Measurements from ENCODE around the gene BOLA2B. TPM values are rescaled to one million over a fixed set of nuclear protein-coding genes. Genes with fewer than 3 reads are reported as not detected.
"Not testable (repeated sequence)": the region's sequence is repeated elsewhere in the genome, so short reads cannot be mapped to it uniquely, and the experiment has no call there.

BOLA2B gene
- 60.8 and 85.7 TPM in 2 replicates for total RNA-seq (2014; rRNA removed; shearing (Covaris generic))
- 210 and 381 TPM in 2 replicates for polyA plus RNA-seq (2014; cell fraction: nucleus; rRNA removed)

GRCh38 chr16:30193615-30194014, at the start of gene BOLA2B, which contains the start of gene SLX1A:
Gene BOLA2B (minus strand): TSS chr16:30193666. CDS start chr16:30193595, 71 bp downstream.
Gene SLX1A (plus strand): TSS chr16:30193875. CDS start chr16:30194085, 210 bp downstream.
- not testable (repeated sequence) for DNase-seq (ENCODE audit: extremely low read depth, low read depth)

GRCh38 chr16:30217082-30217481, 23.6 kb upstream of the BOLA2B start:
- not testable (repeated sequence) for DNase-seq (ENCODE audit: extremely low read depth, low read depth)

GRCh38 chr16:30211414-30211813, 17.9 kb upstream of the BOLA2B start:
- DNase-seq (ENCODE audit: extremely low read depth, low read depth): not testable (repeated sequence)

DNA sequence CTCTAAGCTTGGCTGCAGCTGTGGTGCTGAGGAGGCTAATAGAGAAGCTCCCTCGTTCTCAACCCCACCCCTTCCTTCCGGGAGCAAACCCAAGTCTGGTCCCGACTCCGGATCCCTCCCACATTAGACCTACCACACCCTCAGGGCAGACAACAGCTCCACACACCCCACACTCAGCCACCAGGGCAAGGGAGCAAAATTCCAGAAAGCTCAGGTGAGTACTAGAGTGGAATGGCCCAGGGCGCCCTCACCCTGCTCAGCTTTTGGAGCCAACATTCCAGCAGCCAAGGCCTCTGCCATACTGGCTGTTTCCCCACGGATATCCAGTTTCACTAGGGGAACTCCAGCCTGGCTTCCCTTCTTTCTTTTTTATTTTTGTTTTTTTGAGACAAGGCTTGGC, 15.6 kb upstream of the BOLA2B start:
- not testable (repeated sequence) for DNase-seq (ENCODE audit: extremely low read depth, low read depth)

GRCh38 chr16:30207063-30207704, 13.7 kb upstream of the BOLA2B start:
- DNase-seq (ENCODE audit: extremely low read depth, low read depth): not testable (repeated sequence)

- DNase-seq (ENCODE audit: extremely low read depth, low read depth): not testable (repeated sequence)
Measured at GRCh38 chr16:30206252-30206651, 12.8 kb upstream of the BOLA2B start.

GRCh38 chr16:30205541-30206236, 12.2 kb upstream of the BOLA2B start:
- not testable (repeated sequence) for DNase-seq (ENCODE audit: extremely low read depth, low read depth)

DNA sequence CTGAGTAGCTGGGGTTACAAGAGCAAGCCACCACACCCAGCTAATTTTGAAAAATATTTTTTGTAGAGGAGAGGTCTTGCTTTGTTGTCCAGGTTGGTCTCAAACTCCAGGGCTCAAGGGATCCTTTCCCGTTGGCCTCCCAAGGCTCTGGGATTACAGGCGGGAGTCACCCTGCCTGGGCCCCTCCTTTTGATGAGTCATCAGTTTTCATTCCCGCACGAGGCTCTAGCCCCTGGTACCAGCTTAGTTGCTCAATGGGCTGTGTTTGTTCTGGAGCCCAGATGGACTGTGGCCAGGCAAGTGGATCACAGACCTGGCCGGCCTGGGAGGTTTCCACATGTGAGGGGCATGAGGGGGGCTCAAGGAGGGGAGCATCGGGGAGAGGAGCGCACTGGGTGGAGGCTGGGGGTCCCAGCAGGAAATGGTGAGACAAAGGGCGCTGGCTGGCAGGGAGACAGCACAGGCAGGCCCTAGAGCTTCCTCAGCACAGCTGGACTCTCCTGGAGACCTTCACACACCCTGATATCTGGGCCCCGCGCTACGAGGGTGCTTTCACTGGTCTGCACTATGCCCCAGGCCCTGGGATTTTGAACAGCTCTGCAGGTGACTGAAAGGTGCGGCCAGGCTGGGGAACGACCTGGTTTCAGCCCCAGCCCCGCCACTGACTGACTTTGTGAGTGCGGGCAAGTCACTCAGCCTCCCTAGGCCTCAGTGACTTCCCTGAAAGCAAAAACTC, 6.3 kb upstream of the BOLA2B start:
- DNase-seq (ENCODE audit: extremely low read depth, low read depth): not testable (repeated sequence)

DNA sequence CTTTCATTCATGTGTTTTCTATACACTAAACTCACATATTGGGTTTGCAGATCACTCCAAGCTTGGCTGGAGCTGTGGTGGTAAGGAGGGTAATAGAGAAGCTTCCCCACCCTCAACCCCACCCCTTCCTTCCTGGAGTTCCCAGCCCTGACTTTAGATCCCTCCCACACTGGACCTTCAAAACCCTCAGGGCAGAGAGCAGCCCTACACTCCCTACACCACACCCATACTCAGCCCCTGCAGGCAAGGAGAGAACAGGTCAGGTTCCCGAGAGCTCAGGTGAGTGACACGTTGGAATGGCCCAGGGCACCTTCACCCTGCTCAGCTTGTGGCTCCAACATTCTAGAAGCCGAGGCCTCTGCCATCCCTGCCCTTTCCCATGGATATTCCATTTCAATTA, 5.6 kb upstream of the BOLA2B start, which contains the start of gene SULT1A3:
Gene SULT1A3, plus strand, starts transcription at position 207 of the 400 bp plus-strand sequence. CDS start 1,474 bp downstream, outside the sequence.
- not testable (repeated sequence) for DNase-seq (ENCODE audit: extremely low read depth, low read depth)

GRCh38 chr16:30197001-30197400, 3.5 kb upstream of the BOLA2B start:
- DNase-seq (ENCODE audit: extremely low read depth, low read depth): not testable (repeated sequence)

GRCh38 chr16:30194172-30194925, 883 bp upstream of the BOLA2B start:
- not testable (repeated sequence) for DNase-seq (ENCODE audit: extremely low read depth, low read depth)

DNA sequence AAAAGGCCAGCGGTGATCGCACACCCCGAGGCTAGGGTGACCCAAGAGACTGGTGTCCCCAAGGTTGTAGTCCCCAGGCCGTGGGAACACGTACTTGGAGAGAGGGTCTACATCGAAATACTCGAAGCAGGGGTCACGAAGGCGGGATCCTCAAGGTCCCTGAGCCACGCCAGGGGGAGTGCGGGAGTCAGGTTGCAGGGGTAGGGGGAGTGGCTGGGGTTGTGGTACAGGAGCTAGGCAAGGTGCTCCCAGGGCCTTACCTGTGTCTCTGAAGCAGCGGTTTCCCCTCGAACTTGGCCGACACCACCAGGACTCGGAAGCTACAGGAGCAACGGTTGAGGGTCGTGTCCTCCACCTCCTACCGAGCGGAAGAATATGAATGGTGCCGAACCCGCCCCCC, 368 bp downstream of the BOLA2B start:
- DNase-seq (ENCODE audit: extremely low read depth, low read depth): not testable (repeated sequence)

- not testable (repeated sequence) for DNase-seq (ENCODE audit: extremely low read depth, low read depth)
Measured at GRCh38 chr16:30191158-30191557, 2.3 kb downstream of the BOLA2B start.

- no peak for DNase-seq (ENCODE audit: extremely low read depth, low read depth)
Measured at GRCh38 chr16:30187971-30188561, 5.4 kb downstream of the BOLA2B start.

GRCh38 chr16:30187556-30187865, 6.0 kb downstream of the BOLA2B start:
- DNase-seq (ENCODE audit: extremely low read depth, low read depth): no peak

- DNase-seq (ENCODE audit: extremely low read depth, low read depth): peak; percentile 38
Measured at GRCh38 chr16:30186782-30187555, 6.5 kb downstream of the BOLA2B start.

DNA sequence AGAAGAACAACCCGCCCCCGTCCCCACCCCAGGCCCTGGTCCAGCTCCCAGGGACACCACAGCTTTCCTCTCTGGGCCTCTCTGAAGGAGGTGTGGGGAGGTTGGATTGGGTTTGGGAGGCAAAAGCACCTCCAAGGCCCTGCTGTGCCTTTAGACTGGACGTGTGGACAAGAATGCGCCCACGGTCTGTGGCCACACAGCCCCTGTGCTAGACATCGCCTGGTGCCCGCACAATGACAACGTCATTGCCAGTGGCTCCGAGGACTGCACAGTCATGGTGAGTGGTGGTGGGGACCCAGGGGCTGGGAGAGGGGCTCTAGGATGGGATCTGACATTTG, 7.1 kb downstream of the BOLA2B start:
- no peak for DNase-seq (ENCODE audit: extremely low read depth, low read depth)

DNA sequence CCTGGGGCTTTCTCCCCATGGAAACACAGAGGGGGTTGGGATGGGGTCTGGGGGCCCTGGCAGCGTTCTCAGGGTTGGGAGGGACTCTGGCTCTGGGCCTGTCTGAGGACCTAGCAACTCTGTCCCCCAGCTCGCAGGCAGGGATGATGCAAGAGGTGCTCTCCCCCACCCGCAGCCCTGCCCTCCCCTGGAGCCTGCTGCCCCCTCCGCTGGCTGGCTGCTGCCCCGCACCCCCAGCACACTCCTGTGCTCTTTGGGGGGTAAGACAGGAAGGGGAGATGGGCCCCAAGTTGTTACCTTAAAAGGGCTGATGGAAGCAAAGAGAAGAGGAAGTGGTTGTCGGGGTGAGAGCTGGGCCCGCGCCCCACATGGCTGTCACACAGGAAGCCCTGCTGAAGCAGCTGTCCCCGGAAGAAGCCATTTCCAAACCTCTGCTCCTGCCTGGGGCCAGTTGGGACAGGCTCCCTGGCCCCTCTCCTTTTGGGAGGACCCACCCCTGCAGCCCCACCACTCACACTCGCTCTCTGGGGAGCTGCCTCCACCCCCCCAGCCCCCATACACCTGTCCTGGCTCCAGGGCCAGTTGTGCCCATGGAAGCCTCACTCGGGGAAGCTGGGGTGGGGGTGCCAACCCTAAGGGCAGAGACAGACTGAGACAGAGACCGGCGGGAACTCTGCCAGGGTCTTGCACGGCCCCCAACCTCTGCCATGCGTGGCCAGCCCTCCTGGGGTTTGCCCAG, 7.6 kb downstream of the BOLA2B start:
- no peak for DNase-seq (ENCODE audit: extremely low read depth, low read depth)

Data from NCI-H460 (cell line).